SHP77 treated with DMSO at 0.1 percent for 48 hours (cell line): Measurements from ENCODE around the gene FAHD2A.
"Not testable (repeated sequence)": the region's sequence is repeated elsewhere in the genome, so short reads cannot be mapped to it uniquely, and the experiment has no call there.

Source experiments
- DNase-seq: peaks from one replicate; lab custom pipeline; 2025; lab: John Stamatoyannopoulos, UW

The FAHD2A gene

GRCh38 chr2:95435872-95436209 is 33.3 kb downstream of the FAHD2A start:
- not testable (repeated sequence) for DNase-seq

- not testable (repeated sequence) for DNase-seq
These were observed 40.1 kb downstream of the FAHD2A start for GRCh38 chr2:95442474-95443099.

GRCh38 chr2:95445317-95445716 is 42.8 kb downstream of the FAHD2A start:
- not testable (repeated sequence) for DNase-seq

- DNase-seq: not testable (repeated sequence)
These were observed 60.8 kb downstream of the FAHD2A start for GRCh38 chr2:95463292-95463691.
